ENCODE measurements around the gene FNBP1L. TPM values are rescaled to one million over a fixed set of nuclear protein-coding genes. Genes with fewer than 3 reads are reported as not detected.

Gene FNBP1L
- total RNA-seq, 1 experiment from 2014 or later = 21.4 TPM

GRCh38 chr1:93483200-93483599 lies 35.3 kb downstream of the FNBP1L start:
- Histone ChIP-seq H3K36me3 (no peaks in the 10 kb centered on the region), H3K27ac (no peak overlapping the region), H3K9me3 (replicated peaks) (peaks cover 8% of the 10 kb centered on the region), H3K4me1 (replicated peaks) (no peaks in the 10 kb centered on the region), H3K4me3 (no peak overlapping the region), H3K27me3 (replicated peaks) (no peaks in the 10 kb centered on the region)
- no peak for DNase-seq (ENCODE audit: low read depth in 1 of 2, low spot score in 2 of 2)

GRCh38 chr1:93483606-93484005 lies 35.7 kb downstream of the FNBP1L start:
- Histone ChIP-seq H3K4me3 (no peak overlapping the region), H3K4me1 (replicated peaks) (no peaks in the 10 kb centered on the region), H3K27ac (no peak overlapping the region), H3K27me3 (replicated peaks) (no peaks in the 10 kb centered on the region), H3K36me3 (no peaks in the 10 kb centered on the region), H3K9me3 (replicated peaks) (peaks cover 4% of the 10 kb centered on the region)
- no peak for DNase-seq (ENCODE audit: low read depth in 1 of 2, low spot score in 2 of 2)

- Histone ChIP-seq H3K27ac (no peak overlapping the region), H3K4me3 (no peak overlapping the region), H3K36me3 (no peaks in the 10 kb centered on the region), H3K27me3 (replicated peaks) (no peaks in the 10 kb centered on the region), H3K9me3 (replicated peaks) (no peaks in the 10 kb centered on the region), H3K4me1 (replicated peaks) (no peaks in the 10 kb centered on the region)
- DNase-seq (ENCODE audit: low read depth in 1 of 2, low spot score in 2 of 2) = no peak
Observed at GRCh38 chr1:93488207-93488606, 40.3 kb downstream of the FNBP1L start.

GRCh38 chr1:93489756-93490155 lies 41.8 kb downstream of the FNBP1L start:
- H3K4me1 ChIP-seq (replicated peaks) = no peaks in the 10 kb centered on the region
- H3K36me3 ChIP-seq = no peaks in the 10 kb centered on the region
- H3K9me3 ChIP-seq (replicated peaks) = no peaks in the 10 kb centered on the region
- H3K27me3 ChIP-seq (replicated peaks) = no peaks in the 10 kb centered on the region
- no peak for DNase-seq (ENCODE audit: low read depth in 1 of 2, low spot score in 2 of 2)
- no peak overlapping the region for H3K27ac ChIP-seq
- H3K4me3 ChIP-seq = no peak overlapping the region

GRCh38 chr1:93490357-93490756 lies 42.4 kb downstream of the FNBP1L start:
- no peak for DNase-seq (ENCODE audit: low read depth in 1 of 2, low spot score in 2 of 2)
- Histone ChIP-seq H3K9me3 (replicated peaks) (no peaks in the 10 kb centered on the region), H3K4me1 (replicated peaks) (no peaks in the 10 kb centered on the region), H3K27me3 (replicated peaks) (no peaks in the 10 kb centered on the region), H3K27ac (no peak overlapping the region), H3K36me3 (no peaks in the 10 kb centered on the region), H3K4me3 (no peak overlapping the region)

- H3K27ac ChIP-seq = no peak overlapping the region
- no peaks in the 10 kb centered on the region for H3K27me3 ChIP-seq (replicated peaks)
- no peak for DNase-seq (ENCODE audit: low read depth in 1 of 2, low spot score in 2 of 2)
- H3K4me1 ChIP-seq (replicated peaks) = no peaks in the 10 kb centered on the region
- H3K9me3 ChIP-seq (replicated peaks) = no peaks in the 10 kb centered on the region
- no peak overlapping the region for H3K4me3 ChIP-seq
- no peaks in the 10 kb centered on the region for H3K36me3 ChIP-seq
Observed at GRCh38 chr1:93495911-93496310, 48.0 kb downstream of the FNBP1L start.

GRCh38 chr1:93496520-93496919 lies 48.6 kb downstream of the FNBP1L start:
- no peak overlapping the region for H3K4me3 ChIP-seq
- H3K27ac ChIP-seq = no peak overlapping the region
- H3K36me3 ChIP-seq = no peaks in the 10 kb centered on the region
- H3K27me3 ChIP-seq (replicated peaks) = no peaks in the 10 kb centered on the region
- no peak for DNase-seq (ENCODE audit: low read depth in 1 of 2, low spot score in 2 of 2)
- H3K4me1 ChIP-seq (replicated peaks) = no peaks in the 10 kb centered on the region
- H3K9me3 ChIP-seq (replicated peaks) = no peaks in the 10 kb centered on the region

- no peak for DNase-seq (ENCODE audit: low read depth in 1 of 2, low spot score in 2 of 2)
- Histone ChIP-seq H3K9me3 (replicated peaks) (no peaks in the 10 kb centered on the region), H3K36me3 (no peaks in the 10 kb centered on the region), H3K4me3 (no peak overlapping the region), H3K4me1 (replicated peaks) (no peaks in the 10 kb centered on the region), H3K27ac (no peak overlapping the region), H3K27me3 (replicated peaks) (no peaks in the 10 kb centered on the region)
Observed at GRCh38 chr1:93499075-93499474, 51.2 kb downstream of the FNBP1L start.

GRCh38 chr1:93499533-93499932 lies 51.6 kb downstream of the FNBP1L start:
- H3K27me3 ChIP-seq (replicated peaks) = no peaks in the 10 kb centered on the region
- H3K27ac ChIP-seq = no peak overlapping the region
- H3K9me3 ChIP-seq (replicated peaks) = no peaks in the 10 kb centered on the region
- H3K4me1 ChIP-seq (replicated peaks) = no peaks in the 10 kb centered on the region
- no peak overlapping the region for H3K4me3 ChIP-seq
- no peak for DNase-seq (ENCODE audit: low read depth in 1 of 2, low spot score in 2 of 2)
- H3K36me3 ChIP-seq = no peaks in the 10 kb centered on the region

GRCh38 chr1:93500275-93500674 lies 52.4 kb downstream of the FNBP1L start:
- Histone ChIP-seq H3K36me3 (no peaks in the 10 kb centered on the region), H3K27me3 (replicated peaks) (no peaks in the 10 kb centered on the region), H3K4me1 (replicated peaks) (no peaks in the 10 kb centered on the region), H3K27ac (no peak overlapping the region), H3K4me3 (no peak overlapping the region), H3K9me3 (replicated peaks) (no peaks in the 10 kb centered on the region)
- DNase-seq (ENCODE audit: low read depth in 1 of 2, low spot score in 2 of 2) = no peak

- H3K4me1 ChIP-seq (replicated peaks) = no peaks in the 10 kb centered on the region
- H3K27me3 ChIP-seq (replicated peaks) = no peaks in the 10 kb centered on the region
- H3K4me3 ChIP-seq = no peak overlapping the region
- DNase-seq (ENCODE audit: low read depth in 1 of 2, low spot score in 2 of 2) = no peak
- H3K9me3 ChIP-seq (replicated peaks) = no peaks in the 10 kb centered on the region; the same call in 1 of the 2 replicates
- no peaks in the 10 kb centered on the region for H3K36me3 ChIP-seq
- H3K27ac ChIP-seq = no peak overlapping the region
Observed at GRCh38 chr1:93501399-93501798, 53.5 kb downstream of the FNBP1L start.

- H3K27me3 ChIP-seq (replicated peaks) = no peaks in the 10 kb centered on the region
- no peaks in the 10 kb centered on the region; the same call in 1 of the 2 replicates for H3K9me3 ChIP-seq (replicated peaks)
Observed at GRCh38 chr1:93501829-93502369, 54.0 kb downstream of the FNBP1L start.

GRCh38 chr1:93502571-93502970 lies 54.7 kb downstream of the FNBP1L start:
- no peaks in the 10 kb centered on the region for H3K27me3 ChIP-seq (replicated peaks)
- H3K9me3 ChIP-seq (replicated peaks) = no peaks in the 10 kb centered on the region; the same call in 1 of the 2 replicates
- H3K4me1 ChIP-seq (replicated peaks) = no peaks in the 10 kb centered on the region
- H3K27ac ChIP-seq = no peak overlapping the region
- H3K4me3 ChIP-seq = no peak overlapping the region
- H3K36me3 ChIP-seq = no peaks in the 10 kb centered on the region
- DNase-seq (ENCODE audit: low read depth in 1 of 2, low spot score in 2 of 2) = no peak

More at GRCh38 chr1:93501829-93502369, 54.0 kb downstream of the FNBP1L start:
- Histone ChIP-seq H3K27ac (no peak overlapping the region), H3K4me3 (no peak overlapping the region), H3K36me3 (no peaks in the 10 kb centered on the region), H3K4me1 (replicated peaks) (no peaks in the 10 kb centered on the region)
- DNase-seq (ENCODE audit: low read depth in 1 of 2, low spot score in 2 of 2) = no peak

- no peaks in the 10 kb centered on the region for H3K27me3 ChIP-seq (replicated peaks)
- H3K36me3 ChIP-seq = no peaks in the 10 kb centered on the region
- no peak overlapping the region for H3K27ac ChIP-seq
- H3K4me3 ChIP-seq = no peak overlapping the region
- H3K9me3 ChIP-seq (replicated peaks) = no peaks in the 10 kb centered on the region; the same call in 1 of the 2 replicates
- DNase-seq (ENCODE audit: low read depth in 1 of 2, low spot score in 2 of 2) = no peak
- H3K4me1 ChIP-seq (replicated peaks) = no peaks in the 10 kb centered on the region
Observed at GRCh38 chr1:93503163-93503562, 55.2 kb downstream of the FNBP1L start.

- no peak for DNase-seq (ENCODE audit: low read depth in 1 of 2, low spot score in 2 of 2)
- no peaks in the 10 kb centered on the region for H3K4me1 ChIP-seq (replicated peaks)
- H3K36me3 ChIP-seq = no peaks in the 10 kb centered on the region
- H3K27me3 ChIP-seq (replicated peaks) = no peaks in the 10 kb centered on the region
- H3K27ac ChIP-seq = no peak overlapping the region
- H3K9me3 ChIP-seq (replicated peaks) = no peaks in the 10 kb centered on the region; the same call in 1 of the 2 replicates
- no peak overlapping the region for H3K4me3 ChIP-seq
Observed at GRCh38 chr1:93503816-93504215, 55.9 kb downstream of the FNBP1L start.

Data from SJSA1 (cell line).